ENCODE results near the gene DEAF1. TPM values are rescaled to one million over a fixed set of nuclear protein-coding genes. Genes with fewer than 3 reads are reported as not detected.

Gene DEAF1
- total and polyA plus RNA-seq, 2 experiments from 2014 or later = 42.6 to 47.8 TPM

DNA sequence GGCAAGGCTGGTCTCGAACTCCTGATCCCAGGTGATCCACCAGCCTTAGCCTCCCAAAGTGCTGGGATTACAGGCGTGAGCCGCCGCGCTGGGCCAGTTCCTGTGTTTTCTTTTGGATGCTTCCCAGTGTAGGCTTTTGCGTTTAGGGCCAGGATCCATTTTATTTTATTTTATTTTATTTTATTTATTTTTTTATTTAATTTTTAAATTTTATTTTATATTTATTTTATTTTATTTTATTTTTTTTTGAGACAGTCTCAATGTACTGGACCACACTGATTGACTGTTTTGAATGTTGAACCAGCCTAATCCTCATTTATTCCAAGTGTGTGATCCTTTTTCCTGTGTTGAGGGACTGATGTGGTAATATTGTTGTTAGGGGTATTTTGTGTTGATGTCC is 19.4 kb upstream of the DEAF1 start:
- no peak overlapping the region for H3K4me2 ChIP-seq
- TF ChIP-seq ZNF114 (CRISPR knock-in tag; IDR thresholded peaks at IDR 0.05) = no peak
- no peak for TF ChIP-seq JUNB (IDR thresholded peaks at IDR 0.05; ENCODE audit: unreplicated experiment)
- TF ChIP-seq POLR2AphosphoS5 (IDR thresholded peaks at IDR 0.05; ENCODE audit: low read depth) = no peak
- TF ChIP-seq EZH2phosphoT487 (IDR thresholded peaks at IDR 0.05; ENCODE audit: unreplicated experiment) = no peak
- no peak for TF ChIP-seq CREB1 (CRISPR knock-in tag; IDR thresholded peaks at IDR 0.05; ENCODE audit: low read depth)
- TF ChIP-seq, protein P1, sequence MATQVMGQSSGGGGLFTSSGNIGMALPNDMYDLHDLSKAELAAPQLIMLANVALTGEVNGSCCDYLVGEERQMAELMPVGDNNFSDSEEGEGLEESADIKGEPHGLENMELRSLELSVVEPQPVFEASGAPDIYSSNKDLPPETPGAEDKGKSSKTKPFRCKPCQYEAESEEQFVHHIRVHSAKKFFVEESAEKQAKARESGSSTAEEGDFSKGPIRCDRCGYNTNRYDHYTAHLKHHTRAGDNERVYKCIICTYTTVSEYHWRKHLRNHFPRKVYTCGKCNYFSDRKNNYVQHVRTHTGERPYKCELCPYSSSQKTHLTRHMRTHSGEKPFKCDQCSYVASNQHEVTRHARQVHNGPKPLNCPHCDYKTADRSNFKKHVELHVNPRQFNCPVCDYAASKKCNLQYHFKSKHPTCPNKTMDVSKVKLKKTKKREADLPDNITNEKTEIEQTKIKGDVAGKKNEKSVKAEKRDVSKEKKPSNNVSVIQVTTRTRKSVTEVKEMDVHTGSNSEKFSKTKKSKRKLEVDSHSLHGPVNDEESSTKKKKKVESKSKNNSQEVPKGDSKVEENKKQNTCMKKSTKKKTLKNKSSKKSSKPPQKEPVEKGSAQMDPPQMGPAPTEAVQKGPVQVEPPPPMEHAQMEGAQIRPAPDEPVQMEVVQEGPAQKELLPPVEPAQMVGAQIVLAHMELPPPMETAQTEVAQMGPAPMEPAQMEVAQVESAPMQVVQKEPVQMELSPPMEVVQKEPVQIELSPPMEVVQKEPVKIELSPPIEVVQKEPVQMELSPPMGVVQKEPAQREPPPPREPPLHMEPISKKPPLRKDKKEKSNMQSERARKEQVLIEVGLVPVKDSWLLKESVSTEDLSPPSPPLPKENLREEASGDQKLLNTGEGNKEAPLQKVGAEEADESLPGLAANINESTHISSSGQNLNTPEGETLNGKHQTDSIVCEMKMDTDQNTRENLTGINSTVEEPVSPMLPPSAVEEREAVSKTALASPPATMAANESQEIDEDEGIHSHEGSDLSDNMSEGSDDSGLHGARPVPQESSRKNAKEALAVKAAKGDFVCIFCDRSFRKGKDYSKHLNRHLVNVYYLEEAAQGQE (IDR thresholded peaks at IDR 0.05; ENCODE audit: unreplicated experiment) = no peak
- TF ChIP-seq ZNF331 (CRISPR knock-in tag; IDR thresholded peaks at IDR 0.05; ENCODE audit: low read depth) = no peak
- TF ChIP-seq, protein P2, sequence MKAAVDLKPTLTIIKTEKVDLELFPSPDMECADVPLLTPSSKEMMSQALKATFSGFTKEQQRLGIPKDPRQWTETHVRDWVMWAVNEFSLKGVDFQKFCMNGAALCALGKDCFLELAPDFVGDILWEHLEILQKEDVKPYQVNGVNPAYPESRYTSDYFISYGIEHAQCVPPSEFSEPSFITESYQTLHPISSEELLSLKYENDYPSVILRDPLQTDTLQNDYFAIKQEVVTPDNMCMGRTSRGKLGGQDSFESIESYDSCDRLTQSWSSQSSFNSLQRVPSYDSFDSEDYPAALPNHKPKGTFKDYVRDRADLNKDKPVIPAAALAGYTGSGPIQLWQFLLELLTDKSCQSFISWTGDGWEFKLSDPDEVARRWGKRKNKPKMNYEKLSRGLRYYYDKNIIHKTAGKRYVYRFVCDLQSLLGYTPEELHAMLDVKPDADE (IDR thresholded peaks at IDR 0.05) = no peak
- TF ChIP-seq STAT1 (IDR thresholded peaks at IDR 0.05; ENCODE audit: unreplicated experiment) = no peak
- TF ChIP-seq EZH2 (IDR thresholded peaks at IDR 0.05; ENCODE audit: low read depth, unreplicated experiment) = no peak
- TF ChIP-seq NANOG (IDR thresholded peaks at IDR 0.05; ENCODE audit: borderline replicate concordance) = no peak
- TF ChIP-seq, protein P3, sequence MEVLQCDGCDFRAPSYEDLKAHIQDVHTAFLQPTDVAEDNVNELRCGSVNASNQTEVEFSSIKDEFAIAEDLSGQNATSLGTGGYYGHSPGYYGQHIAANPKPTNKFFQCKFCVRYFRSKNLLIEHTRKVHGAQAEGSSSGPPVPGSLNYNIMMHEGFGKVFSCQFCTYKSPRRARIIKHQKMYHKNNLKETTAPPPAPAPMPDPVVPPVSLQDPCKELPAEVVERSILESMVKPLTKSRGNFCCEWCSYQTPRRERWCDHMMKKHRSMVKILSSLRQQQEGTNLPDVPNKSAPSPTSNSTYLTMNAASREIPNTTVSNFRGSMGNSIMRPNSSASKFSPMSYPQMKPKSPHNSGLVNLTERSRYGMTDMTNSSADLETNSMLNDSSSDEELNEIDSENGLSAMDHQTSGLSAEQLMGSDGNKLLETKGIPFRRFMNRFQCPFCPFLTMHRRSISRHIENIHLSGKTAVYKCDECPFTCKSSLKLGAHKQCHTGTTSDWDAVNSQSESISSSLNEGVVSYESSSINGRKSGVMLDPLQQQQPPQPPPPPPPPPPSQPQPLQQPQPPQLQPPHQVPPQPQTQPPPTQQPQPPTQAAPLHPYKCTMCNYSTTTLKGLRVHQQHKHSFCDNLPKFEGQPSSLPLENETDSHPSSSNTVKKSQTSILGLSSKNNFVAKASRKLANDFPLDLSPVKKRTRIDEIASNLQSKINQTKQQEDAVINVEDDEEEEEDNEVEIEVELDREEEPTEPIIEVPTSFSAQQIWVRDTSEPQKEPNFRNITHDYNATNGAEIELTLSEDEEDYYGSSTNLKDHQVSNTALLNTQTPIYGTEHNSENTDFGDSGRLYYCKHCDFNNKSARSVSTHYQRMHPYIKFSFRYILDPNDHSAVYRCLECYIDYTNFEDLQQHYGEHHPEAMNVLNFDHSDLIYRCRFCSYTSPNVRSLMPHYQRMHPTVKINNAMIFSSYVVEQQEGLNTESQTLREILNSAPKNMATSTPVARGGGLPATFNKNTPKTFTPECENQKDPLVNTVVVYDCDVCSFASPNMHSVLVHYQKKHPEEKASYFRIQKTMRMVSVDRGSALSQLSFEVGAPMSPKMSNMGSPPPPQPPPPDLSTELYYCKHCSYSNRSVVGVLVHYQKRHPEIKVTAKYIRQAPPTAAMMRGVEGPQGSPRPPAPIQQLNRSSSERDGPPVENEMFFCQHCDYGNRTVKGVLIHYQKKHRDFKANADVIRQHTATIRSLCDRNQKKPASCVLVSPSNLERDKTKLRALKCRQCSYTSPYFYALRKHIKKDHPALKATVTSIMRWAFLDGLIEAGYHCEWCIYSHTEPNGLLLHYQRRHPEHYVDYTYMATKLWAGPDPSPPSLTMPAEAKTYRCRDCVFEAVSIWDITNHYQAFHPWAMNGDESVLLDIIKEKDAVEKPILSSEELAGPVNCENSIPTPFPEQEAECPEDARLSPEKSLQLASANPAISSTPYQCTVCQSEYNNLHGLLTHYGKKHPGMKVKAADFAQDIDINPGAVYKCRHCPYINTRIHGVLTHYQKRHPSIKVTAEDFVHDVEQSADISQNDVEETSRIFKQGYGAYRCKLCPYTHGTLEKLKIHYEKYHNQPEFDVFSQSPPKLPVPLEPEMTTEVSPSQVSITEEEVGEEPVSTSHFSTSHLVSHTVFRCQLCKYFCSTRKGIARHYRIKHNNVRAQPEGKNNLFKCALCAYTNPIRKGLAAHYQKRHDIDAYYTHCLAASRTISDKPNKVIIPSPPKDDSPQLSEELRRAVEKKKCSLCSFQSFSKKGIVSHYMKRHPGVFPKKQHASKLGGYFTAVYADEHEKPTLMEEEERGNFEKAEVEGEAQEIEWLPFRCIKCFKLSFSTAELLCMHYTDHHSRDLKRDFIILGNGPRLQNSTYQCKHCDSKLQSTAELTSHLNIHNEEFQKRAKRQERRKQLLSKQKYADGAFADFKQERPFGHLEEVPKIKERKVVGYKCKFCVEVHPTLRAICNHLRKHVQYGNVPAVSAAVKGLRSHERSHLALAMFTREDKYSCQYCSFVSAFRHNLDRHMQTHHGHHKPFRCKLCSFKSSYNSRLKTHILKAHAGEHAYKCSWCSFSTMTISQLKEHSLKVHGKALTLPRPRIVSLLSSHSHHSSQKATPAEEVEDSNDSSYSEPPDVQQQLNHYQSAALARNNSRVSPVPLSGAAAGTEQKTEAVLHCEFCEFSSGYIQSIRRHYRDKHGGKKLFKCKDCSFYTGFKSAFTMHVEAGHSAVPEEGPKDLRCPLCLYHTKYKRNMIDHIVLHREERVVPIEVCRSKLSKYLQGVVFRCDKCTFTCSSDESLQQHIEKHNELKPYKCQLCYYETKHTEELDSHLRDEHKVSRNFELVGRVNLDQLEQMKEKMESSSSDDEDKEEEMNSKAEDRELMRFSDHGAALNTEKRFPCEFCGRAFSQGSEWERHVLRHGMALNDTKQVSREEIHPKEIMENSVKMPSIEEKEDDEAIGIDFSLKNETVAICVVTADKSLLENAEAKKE (CRISPR knock-in tag; IDR thresholded peaks at IDR 0.05) = no peak
- TF ChIP-seq, protein P4, sequence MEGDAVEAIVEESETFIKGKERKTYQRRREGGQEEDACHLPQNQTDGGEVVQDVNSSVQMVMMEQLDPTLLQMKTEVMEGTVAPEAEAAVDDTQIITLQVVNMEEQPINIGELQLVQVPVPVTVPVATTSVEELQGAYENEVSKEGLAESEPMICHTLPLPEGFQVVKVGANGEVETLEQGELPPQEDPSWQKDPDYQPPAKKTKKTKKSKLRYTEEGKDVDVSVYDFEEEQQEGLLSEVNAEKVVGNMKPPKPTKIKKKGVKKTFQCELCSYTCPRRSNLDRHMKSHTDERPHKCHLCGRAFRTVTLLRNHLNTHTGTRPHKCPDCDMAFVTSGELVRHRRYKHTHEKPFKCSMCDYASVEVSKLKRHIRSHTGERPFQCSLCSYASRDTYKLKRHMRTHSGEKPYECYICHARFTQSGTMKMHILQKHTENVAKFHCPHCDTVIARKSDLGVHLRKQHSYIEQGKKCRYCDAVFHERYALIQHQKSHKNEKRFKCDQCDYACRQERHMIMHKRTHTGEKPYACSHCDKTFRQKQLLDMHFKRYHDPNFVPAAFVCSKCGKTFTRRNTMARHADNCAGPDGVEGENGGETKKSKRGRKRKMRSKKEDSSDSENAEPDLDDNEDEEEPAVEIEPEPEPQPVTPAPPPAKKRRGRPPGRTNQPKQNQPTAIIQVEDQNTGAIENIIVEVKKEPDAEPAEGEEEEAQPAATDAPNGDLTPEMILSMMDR (conservative IDR thresholded peaks at IDR 0.05; ENCODE audit: low read depth in 2 of 2) = no peak
- no peaks in the 10 kb centered on the region; the same call in 2 of the 3 replicates for H3K36me3 Mint-ChIP-seq (ENCODE audit: low read depth)
- H3K4me3 ChIP-seq = no peak overlapping the region
- peaks cover 14% of the 10 kb centered on the region for H3K4me1 Mint-ChIP-seq
- H2AFZ ChIP-seq = no peak overlapping the region
- peaks cover 6% of the 10 kb centered on the region for H3K4me1 ChIP-seq (ENCODE audit: insufficient read depth)
- peaks cover 7% of the 10 kb centered on the region; the same call in 2 of the 3 replicates for H3K9me3 Mint-ChIP-seq
- H3K27ac ChIP-seq (ENCODE audit: low read depth) = no peak overlapping the region
- H3K27me3 ChIP-seq (ENCODE audit: insufficient read depth) = no peaks in the 10 kb centered on the region
- peaks cover 6% of the 10 kb centered on the region for H3K27me3 Mint-ChIP-seq (ENCODE audit: insufficient read depth, low read depth, poor library complexity)
- no peak for DNase-seq (ENCODE audit: low spot score)
- no peak for ATAC-seq
- no peaks in the 10 kb centered on the region for H3K79me2 ChIP-seq (replicated peaks; ENCODE audit: insufficient read depth)
- no peaks in the 10 kb centered on the region for H3K36me3 ChIP-seq (ENCODE audit: insufficient read depth)
- H3F3A ChIP-seq (replicated peaks; ENCODE audit: low read depth) = 0 out of 2 replicates have a peak, but pooled peaks cover 4% of the 10 kb centered on the region
- H4K20me1 ChIP-seq (replicated peaks; ENCODE audit: insufficient read depth) = no peaks in the 10 kb centered on the region
- H3K27ac Mint-ChIP-seq = no peak overlapping the region
- H3K4me3 Mint-ChIP-seq = no peak overlapping the region
- no peaks in the 10 kb centered on the region for H3K9me2 ChIP-seq (ENCODE audit: insufficient read depth)

All from GM23338 (cell line).